CD4-positive, alpha-beta T cell treated with Interleukin-6 at 100 ng/mL for 8 hours (primary cell): ENCODE results near the gene LSAMP.
"Not testable (repeated sequence)": the region's sequence is repeated elsewhere in the genome, so short reads cannot be mapped to it uniquely, and the experiment has no call there.

Experiments used
- DNase-seq: peaks from one replicate; pipeline ENCODE4 v3.0.0-alpha.2; 2020; ENCODE audit warnings: mixed read lengths, low spot score

LSAMP gene

DNA sequence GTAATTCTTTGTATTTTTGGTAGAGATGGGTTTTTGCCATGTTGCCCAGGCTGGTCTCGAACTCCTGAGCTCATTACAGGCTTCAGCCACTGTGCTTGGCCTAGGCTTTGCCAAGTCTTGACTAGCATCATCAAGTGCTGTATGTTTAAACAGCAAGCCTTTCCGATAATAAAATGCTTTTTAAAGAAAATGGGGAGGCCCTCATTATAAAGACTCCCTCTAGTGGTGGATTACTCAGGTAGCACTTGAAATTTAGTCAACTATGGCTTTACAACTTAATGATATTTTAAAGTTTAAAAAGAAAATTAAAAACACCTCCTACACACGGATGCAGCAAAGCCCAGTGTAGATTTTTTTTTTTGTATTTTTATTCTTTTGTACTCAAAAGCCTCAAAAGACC lies 608.3 kb downstream of the LSAMP start:
- DNase-seq, result no peak

DNA sequence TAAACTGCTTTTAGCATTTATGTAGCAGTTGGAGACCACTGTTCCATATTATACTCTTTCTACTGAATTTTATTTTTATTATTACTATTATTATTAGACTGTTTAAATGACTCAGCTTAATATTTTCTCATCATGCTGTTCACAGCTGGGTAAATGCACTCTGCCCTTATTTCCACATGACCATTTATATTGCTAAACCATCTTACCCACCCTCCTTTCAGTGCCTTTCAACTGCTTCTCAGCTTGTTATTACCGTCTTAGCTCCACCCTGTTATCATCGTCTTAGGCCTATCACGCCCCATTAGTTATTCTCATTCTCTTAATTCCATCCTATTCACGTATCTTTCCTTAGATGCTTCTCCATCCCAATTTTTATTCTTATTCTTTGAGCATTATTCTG lies 609.3 kb downstream of the LSAMP start:
- DNase-seq, result no peak

DNA sequence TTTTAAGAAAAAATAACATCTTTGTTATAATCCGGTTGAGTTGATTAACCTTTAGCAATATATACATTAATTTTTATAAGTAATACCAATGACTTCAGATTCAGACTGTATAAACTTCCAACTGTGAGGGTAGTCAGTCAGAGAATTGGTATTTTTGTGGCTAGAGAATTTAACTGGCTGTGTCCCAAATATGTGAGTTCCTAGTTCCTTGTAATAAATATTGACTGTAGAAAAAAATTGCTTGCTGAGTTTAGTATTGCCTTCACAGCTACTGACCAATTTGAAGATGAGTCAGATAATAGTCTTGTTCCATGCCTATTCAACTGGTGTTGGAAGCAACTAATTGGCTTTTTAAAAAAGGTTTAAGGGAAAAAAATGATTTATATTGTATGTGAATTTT lies 611.2 kb downstream of the LSAMP start:
- DNase-seq, result no peak

DNA sequence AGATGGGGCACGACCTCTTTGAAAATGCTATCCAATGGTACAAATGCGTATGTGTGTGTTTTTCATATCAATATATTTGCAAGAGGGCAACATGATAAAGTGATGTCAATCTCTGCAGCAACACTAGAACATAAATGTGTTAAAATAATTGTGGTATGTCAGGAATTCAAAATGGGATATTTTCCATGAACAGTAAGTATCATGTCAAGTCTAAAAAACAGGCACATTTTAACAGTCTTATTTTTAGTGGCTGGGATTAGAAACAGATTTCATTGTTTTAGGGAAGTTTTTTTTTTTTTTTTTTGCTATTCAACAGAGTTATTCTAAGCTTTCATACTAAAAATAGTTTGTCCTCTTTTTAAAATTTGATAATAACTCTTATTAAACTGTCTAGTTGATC lies 612.2 kb downstream of the LSAMP start:
- DNase-seq, result no peak

DNA sequence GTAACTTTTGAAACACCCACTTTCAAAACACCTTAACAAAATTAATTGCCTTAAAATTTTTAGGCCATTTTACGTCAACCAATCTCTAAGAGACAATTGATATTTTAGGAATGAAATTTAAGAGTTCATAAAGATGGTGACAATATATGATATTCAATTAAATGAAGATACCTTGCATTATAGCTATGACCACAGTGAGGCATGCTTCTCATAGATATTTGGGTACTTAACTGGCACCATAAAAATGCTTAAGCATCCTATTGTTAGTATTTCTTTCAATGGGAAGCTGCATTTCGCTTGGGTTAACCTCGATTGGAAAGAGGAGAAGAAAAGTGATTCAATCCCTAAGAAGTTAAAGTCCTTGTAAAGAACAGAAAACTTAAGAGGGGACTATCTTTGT lies 613.0 kb downstream of the LSAMP start:
- DNase-seq, result no peak

DNA sequence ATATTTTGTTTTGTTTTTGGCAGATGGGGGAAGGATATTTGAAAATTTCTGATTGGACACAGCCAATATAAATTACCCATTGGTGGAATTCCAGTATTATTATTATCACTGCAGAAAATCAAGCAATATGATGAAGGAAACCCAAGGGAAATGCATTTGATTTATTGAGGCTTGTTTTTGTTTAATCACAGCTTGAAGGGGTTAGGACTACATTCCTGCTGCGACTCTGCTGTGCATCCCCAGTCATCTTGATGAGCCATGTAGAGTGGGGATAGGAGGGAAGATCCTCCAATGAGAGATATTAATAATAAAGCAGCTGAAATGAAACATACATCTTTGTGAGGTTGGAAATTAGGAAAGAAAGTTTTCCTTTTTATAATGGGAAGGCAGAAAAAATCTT lies 613.4 kb downstream of the LSAMP start:
- DNase-seq, result no peak

DNA sequence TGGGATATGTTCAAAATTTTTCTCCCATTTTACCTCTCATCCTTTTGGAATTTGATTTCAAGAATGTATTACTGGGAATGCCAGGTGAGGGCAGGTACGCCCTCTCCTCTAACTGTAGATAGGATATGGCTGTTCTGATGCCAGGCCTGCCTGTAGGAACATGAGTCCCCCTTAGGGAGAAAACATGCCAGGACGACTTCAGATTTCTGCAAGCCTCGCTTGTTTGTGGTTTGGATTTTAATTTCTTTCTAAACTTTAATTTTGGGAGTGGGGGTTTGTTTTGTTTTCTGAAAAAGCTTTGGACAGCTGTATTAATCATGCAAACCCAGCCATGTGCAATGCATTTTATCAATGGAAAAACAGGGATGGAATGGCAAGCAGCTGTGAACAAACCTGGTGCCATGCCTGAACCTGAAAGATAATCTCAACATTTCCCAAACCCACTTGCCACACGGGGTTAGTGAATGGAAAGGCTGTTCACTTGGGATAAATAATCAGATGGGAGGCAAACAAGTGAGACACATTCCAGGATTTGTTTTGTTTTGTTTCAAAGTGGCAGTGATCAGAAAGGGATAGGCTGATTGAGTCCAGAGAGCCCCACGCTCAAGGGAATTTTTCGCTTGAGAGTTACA lies 614.4 kb downstream of the LSAMP start:
- no peak for DNase-seq

DNA sequence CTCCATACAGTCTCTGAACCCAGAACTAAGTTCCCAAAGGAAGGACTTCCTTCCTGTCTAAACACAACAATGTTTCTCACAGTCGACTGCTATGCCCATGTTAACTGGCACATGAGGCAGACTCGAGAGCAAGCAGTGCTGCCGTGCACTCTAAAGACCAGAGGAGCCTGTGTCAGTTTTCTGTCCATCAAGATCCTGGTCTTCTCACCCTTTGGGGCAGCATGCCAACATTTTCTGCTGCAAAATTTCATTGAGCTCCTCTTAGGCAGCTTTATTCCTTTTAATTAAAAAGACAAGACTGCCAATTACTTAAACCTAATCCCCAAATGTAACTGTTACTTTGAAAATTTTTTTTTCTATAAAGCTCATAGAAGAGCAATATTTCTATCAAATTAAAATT lies 616.9 kb downstream of the LSAMP start:
- DNase-seq, result no peak

DNA sequence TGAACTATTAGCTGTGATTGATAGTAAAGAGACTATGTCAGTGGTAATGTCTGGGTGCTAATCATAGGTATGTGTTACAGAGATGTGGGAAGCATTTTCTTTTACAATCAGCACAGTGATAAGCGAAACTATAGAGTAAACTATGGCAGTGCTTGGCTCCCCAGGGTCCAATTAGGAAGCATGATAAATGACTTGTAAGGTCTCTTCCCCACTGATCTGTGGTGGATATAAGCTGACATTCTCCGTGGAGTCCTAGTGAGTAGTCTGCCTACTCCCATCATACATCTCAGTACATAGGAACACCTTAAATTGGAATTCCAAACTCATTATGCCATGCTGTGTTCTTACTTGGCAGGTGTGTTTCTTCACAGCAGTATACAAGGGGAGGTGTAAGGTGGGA lies 617.8 kb downstream of the LSAMP start:
- DNase-seq, result no peak

DNA sequence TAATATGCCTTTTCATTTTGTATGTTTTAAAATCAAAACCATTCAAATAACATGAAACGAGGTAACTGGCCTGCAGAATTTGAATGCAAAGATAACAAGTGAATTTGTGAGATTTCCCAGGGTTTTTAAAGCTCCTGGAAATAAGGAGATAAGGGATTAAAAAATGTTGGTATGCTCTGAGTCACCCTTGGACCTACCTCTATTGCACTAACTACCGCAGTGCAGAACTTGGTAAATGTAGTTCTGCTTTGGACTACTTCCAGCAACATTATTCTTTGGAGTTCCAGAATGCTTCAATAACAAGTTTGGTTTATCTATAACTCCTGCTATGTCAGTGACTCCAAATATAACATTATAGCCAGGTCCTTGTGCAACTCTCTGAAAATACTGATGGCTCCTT lies 620.2 kb downstream of the LSAMP start:
- no peak for DNase-seq

DNA sequence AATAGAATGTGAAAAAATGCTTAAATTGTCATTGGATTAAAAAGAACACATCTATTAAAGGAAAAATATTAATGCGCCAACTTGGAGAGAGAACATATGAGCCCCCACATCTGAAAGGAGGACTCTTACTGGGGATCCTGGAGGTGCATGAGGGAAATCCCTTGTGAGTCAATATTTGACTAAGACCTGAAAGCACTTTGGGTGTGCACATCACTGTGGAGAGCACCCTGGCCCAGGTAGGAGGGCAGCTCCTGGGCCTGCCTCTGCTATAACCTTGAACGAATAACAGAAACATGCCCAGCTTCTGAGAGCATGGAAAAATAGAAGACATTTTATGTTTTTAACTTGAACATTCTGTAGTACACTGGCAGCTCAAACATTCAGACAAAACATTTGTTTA lies 622.2 kb downstream of the LSAMP start:
- DNase-seq, result no peak

DNA sequence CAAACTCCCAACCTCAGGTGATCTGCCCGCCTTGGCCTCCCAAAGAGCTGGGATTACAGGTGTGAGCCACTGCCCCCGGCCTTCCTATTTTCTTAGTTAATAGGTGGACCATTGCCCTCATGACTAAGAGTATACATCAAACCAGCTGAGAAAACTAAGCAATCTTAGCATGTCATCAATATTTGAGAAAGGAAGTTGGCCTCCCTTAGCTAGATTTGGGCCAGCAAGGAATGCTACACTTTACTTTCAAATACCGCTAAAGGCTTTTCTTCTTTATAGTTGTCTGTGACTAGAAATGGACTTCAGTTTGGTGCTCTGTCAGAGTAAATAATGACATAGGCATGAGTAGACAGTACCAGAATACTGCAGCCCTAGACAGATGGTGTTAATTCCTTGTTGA lies 622.7 kb downstream of the LSAMP start:
- no peak for DNase-seq

DNA sequence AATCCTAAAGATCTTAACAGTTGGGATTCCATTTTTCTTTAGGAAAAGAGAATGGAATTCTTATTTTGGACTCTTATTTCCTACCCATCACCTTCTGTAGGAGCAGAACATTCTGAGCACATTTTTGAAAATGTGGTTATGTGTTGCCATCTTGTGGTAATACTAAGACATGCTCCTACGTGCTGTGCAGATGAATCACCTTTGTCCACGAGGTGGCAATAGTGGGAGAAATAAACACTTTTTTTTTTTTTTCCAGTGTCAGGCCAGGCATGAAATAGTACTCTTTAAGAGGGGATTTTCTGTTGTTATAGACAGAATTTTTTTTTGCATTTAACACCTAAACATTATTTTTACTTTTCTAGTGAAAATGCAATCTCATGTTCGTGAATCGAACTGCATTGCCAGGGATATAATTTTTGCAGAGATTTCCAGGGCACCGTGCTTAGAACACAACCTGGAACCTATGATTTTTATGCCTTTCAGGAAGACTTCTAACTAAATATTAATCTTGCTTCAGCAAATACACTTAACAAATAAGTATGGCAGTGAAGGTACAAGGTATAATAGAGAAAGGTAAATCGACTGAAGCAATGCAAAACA lies 625.4 kb downstream of the LSAMP start:
- peak; percentile 71 for DNase-seq

DNA sequence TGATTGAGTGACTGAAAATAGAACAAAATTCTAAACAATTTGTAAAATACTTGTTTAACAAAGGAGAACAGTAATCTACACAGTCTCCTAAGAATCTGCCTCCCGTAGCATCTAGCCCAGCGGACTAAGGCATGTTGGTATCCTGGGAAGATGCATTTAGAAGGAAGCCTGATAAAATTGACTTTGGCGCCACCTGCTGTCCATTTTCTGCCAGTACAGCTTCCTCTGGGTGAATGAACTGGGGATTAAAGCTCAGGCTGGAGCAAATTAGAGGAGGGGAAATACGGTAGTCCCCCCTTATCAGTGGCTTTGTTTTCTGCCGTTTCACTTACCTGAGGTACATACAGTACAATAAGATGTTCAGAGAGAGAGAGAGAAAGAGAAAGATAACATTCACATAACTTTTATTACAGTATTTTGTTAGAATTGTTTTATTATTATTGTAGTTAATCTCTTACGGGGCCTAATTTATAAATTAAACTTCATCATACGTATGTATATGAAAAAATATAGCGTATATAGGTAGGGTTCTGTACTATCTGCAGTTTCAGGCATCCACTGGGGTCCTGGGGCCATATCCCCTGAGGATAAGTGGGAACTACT lies 630.4 kb downstream of the LSAMP start:
- peak; percentile 57 for DNase-seq

DNA sequence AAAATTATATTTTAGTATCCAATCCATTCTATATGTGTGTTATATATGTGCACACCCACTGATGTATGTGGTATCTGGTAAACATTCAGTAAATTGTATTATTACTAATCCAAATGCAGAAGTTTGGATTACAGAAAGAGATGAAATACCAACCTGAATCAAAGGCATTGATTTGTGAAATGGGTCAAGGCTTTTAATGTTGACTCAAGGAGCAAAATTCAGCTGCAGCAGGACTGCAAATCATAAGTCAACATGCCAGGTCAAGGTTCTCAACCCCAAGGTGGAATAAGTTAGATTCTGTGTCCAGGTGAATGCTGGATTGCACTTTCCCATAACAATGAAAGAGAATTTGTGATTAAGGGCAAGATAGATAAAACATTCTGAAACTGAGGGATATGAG lies 631.3 kb downstream of the LSAMP start:
- no peak for DNase-seq

DNA sequence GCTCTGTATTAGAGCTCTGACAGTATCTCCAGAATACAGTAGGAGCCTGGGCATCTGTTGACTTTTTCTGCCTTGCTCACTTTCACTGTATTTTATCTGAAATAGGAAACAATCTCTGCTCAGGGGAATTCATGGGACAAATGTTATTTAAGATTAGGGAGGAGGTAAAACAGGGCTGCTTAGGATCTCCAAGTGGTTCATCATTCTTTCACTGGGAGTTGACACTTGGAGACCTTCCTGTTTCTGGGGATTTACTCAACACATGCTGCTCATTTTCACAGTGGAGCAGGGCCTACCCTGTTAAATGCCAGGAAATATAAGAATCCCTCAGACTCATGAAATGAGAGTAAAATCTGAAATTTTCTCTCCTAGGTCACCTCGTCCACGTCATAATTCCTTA lies 636.5 kb downstream of the LSAMP start:
- no peak for DNase-seq

DNA sequence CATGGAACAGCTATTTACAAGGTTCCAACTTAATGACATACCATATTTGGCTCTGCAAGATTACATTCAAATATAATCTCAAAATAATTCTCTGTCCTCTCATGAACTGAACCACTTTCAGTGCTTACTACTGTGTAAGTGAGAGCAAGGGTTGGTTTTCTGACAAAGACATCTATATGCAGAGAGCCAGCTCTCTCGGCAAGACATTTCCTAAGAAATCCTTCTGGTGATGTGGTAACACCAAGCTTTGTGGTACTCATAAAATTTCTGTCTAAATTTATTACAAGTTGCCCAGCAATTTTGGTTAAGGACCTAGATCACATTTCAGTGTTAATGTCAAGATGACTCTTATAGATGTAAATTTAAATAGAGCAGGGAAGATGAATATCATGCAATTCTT lies 637.0 kb downstream of the LSAMP start:
- no peak for DNase-seq

DNA sequence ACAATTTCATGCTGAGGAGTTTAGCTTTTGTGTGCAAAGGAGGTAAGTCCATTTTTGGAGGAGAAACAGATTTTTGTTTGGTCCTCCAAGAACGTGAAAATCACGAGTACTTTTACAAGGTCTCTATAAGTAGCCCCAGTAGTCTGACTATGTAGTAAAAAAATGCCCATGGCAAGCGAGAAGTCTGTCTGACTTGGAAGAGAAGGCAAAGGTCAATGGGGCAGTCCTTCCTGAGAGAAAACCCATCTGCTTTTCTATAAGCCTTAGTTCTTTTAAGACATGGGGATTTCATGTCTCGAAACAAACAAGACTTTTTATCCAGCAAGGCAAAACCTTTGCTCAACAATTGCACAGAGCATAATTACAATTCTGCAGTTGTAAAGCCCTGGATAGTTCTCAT lies 638.8 kb downstream of the LSAMP start:
- DNase-seq, result no peak

DNA sequence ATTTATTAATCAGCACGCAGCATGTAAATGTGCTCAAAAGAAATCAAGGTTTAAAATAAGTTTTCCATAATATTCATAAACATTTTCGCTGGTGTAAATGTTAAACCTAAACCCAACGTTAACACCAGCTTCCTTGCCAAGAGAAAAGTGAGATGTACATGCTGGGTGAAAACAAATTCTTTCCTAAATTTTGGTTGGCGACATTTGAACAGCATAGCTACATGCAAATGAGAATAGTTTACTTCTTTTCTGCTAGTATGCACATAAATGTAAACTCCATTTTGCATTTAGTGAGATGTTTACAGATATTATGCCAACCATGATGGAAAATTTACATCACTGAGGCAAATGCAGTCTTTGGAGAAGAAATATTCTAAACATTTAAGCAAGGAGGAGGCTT lies 639.8 kb downstream of the LSAMP start:
- DNase-seq, result no peak

DNA sequence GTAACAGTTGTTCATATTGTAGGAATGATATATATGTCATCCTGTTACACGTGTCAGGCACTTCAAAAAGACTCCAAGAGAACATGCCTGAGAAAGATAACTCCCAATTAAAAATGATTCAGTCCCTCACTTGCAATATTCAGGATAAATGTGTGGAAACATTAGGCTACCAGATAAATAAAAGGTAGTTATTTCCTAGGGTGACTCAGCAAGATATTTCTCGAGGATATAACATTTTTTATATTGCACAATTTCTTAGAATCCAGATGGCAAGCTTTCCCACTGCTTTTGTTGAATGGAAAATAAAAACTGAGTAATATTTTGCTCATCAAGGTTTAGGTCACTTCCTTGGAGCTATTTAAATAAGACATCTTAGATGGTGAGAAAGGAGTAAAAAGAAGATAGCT lies 640.6 kb downstream of the LSAMP start:
- DNase-seq, result no peak

DNA sequence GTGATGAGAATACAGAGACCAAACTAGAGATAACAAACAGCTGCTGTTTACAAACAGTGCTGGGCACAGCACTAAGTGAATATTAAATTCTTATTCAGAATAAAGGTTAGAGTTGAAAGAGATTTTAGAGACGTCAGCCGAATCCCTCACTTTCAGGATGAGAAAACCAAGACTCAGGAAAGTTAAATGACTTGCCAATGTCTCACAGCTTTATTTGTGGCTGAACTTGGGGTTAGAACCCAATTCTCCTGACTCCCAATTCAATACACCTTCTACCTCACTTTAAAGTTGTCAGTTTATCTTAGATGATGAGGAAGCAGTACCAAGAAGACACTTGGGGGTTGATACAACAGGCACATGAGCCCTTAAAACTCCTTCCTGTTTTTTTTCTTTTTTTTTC lies 641.1 kb downstream of the LSAMP start:
- DNase-seq, result no peak

DNA sequence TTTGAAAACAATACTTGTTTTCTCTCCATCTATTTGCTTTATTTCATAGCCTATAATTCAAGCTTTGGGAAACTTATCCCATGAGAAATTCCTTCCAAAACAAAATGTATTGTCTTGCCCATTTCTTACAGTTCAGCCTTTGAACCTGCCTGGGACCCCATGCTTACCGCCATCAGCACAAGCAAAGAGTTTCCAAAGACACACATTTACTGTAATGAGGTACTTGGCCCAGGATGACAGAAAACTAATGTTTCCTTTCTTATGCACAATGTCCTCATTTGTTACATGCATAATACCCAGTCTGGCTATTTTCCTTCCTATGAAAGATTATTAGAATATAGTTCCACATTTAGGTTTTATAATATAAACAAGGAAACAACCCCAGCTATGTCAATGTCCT lies 641.6 kb downstream of the LSAMP start:
- DNase-seq, result no peak

DNA sequence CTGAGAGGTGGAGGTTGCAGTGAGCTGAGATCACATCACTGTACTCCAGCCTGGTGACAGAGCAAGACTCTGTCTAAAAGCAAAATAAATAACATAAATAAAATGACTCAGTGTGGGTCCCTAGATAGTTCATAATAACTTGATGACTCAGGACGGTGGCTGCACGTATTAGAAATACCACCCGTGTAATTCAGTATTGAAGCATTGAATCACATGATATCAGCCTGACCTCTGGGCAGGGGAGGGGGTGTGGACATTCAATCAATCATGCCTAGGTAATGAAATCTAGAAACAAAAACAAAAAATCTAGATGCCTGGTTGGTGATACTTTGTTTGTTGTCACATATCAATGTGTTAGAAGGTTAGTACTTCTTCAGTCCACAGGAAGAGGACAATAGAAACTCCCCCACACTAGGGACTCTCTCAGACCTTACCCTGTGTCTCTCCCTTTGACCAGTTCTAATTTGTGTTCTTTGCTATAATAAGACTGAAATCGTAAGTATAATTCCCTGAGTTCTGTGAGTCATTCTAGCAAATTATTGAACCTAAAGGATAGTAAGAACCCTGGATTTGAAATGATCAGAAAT lies 644.7 kb downstream of the LSAMP start:
- DNase-seq, result no peak

DNA sequence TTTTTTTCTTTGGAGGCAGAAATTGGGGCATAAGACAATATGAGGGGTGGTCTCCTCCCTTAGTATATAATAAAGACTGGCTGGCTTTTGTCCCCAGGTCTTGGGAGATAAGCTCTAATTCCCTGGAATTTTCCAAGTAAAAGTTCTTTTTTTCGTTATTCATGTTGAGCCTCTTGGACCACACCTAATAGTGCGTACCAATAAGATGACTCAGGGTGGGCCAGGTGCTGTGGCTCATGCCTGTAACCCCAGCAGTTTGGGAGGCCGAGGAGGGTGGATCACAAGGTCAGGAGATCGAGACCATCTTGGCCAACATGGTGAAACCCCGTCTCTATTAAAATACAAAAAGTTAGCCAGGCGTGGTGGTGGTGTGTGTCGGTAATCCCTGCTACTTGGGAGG lies 645.2 kb downstream of the LSAMP start:
- not testable (repeated sequence) for DNase-seq
